Adrenal gland (tissue), 12 donors: ENCODE measurements around the gene COL18A1. TPM values are rescaled to one million over a fixed set of nuclear protein-coding genes. Genes with fewer than 3 reads are reported as not detected.

ENCODE experiments used
- DNase-seq, 7 donors: peaks; one replicate each; pipeline ENCODE4 v3.0.0-alpha.2; 2019 to 2020
- H3K27ac ChIP-seq, 5 donors: fragments of 200-600 bp; sonication (generic) in 4 of 5; 1 replicate in 3 of 5; 2 replicates in 2 of 5; pipeline versions ENCODE4 v1.5.1 to v1.8.0; 2016 to 2020; ENCODE audit warnings: mild to moderate bottlenecking in 1 of 5
- H3K27me3 ChIP-seq: fragments of 200-600 bp; 2 replicates; pipeline ENCODE4 v1.8.0; 2021
- H3K36me3 ChIP-seq, 2 donors: fragments of 200-600 bp; replicated peaks in 1 of 2; 1 replicate in 1 of 2; 2 replicates in 1 of 2; pipeline versions ENCODE4 v1.5.1 to v1.8.0; 2018 to 2022
- H3K4me1 ChIP-seq, 2 donors: fragments of 200-600 bp; replicated peaks in 1 of 2; 1 replicate in 1 of 2; 2 replicates in 1 of 2; pipeline versions ENCODE4 v1.5.1 to v1.8.0; 2018 to 2021
- H3K4me3 ChIP-seq, 4 donors: fragments of 200-600 bp; sonication (generic) in 3 of 4; one replicate each; pipeline ENCODE4 v1.5.1; 2016 to 2018
- H3K9me3 ChIP-seq, 3 donors: fragments of 200-600 bp; sonication (generic) in 1 of 3; replicated peaks in 1 of 3; 1 replicate in 2 of 3; 2 replicates in 1 of 3; pipeline versions ENCODE4 v1.5.1 to v1.8.0; 2016 to 2021
- CTCF ChIP-seq, 6 experiments: fragments of 450-650 bp in 4 of 6; fragments of 200-600 bp in 2 of 6; sonication (generic) in 1 of 6; IDR thresholded peaks; 1 replicate in 5 of 6; 2 replicates in 1 of 6; pipeline versions ENCODE4 v1.5.1 to v1.8.0; 2016 to 2021; ENCODE audit warnings: antibody characterized with exemption in 6 of 6, mild to moderate bottlenecking in 2 of 6, moderate library complexity in 1 of 6
- POLR2A ChIP-seq, 2 donors: fragments of 450-650 bp; IDR thresholded peaks; one replicate each; pipeline ENCODE4 v1.6.1; 2017; ENCODE audit warnings: antibody characterized with exemption in 2 of 2, mild to moderate bottlenecking in 2 of 2, moderate library complexity in 1 of 2
- WGBS, 4 donors: extraction: QIAGEN DNeasy Blood & Tissue Kit in 2 of 4; methylation state at CpG; one replicate each; pipeline versions ENCODE4 v1.1.5 to v1.1.7; 2013 to 2017; 5-methylcytosine and 5-hydroxymethylcytosine counted together
- intact Hi-C, 2 donors: fragments of 100-400 bp; cut with DNase I; formaldehyde crosslinking; loops; one replicate each; pipeline versions ENCODE4 v1.14.1 to v1.15.0; 2022 to 2023
- polyA plus RNA-seq, 3 donors: library from polyadenylated mRNA; stranded (reverse); fragments of 200-250 nt in 2 of 3; fragments of 350-450 nt in 1 of 3; fragmentation: Illumina TruSeq in 1 of 3; extraction: RNeasy Lipid Tissue Mini Kit (QIAGEN cat#74804) in 1 of 3; gene quantifications; one replicate each; pipeline ENCODE4 v1.2.3, GENCODE V29; 2013 to 2014
- total RNA-seq, 9 donors: library from RNA; depleted of rRNA in 4 of 9; stranded (reverse); fragments of >200 nt in 4 of 9; fragments of 120-200 nt in 1 of 9; fragmentation: NEBNext Ultra II Directional in 1 of 9; extraction: Animal tissue kit (Norgen Biotek cat#: 25700) in 1 of 9; gene quantifications; one replicate each; pipeline versions ENCODE4 v1.1.0 to v1.2.4, GENCODE V29; 2013 to 2023
- donor health status: healthy with polysubstance abuse.
- donor health status: Bipolar disorder and iron deficiency.
- donor health status: DM: yes; HTN: yes; CAD: no.
- donor health status: DM: no; HTN: no; CAD: no.
- donor health status: DM: no; HTN: no; CAD: no.
- donor health status: DM: yes; HTN: yes; CAD: no.

COL18A1 gene
- total and polyA plus RNA-seq, 12 donors: 10.9 to 244 (median 141) TPM

GRCh38 chr21:45531393-45532215 is 126.6 kb downstream of the COL18A1 start:
- H3K27me3 ChIP-seq: no peaks in the 10 kb centered on the region
- peaks cover 19 to 22% of the 10 kb centered on the region in 2 donors for H3K4me1 ChIP-seq
- H3K9me3 ChIP-seq: no peaks in the 10 kb centered on the region
- TF ChIP-seq CTCF (IDR thresholded peaks at IDR 0.05): no peak
- no peak for TF ChIP-seq POLR2A (IDR thresholded peaks at IDR 0.05)
- H3K4me3 ChIP-seq: no peak overlapping the region
- intact Hi-C loops: no loop called here
- no peak overlapping the region for H3K27ac ChIP-seq
- DNase-seq: peak in 4 of 7 donors; percentile 3 to 18 (median 12)
- WGBS, 4 donors: 95 to 98% (median 98%) methylated on average over 49 to 76 of the region's 76 CpGs
- H3K36me3 ChIP-seq: no peaks in the 10 kb centered on the region

- 53 to 68% (median 60%) methylated on average over 5 to 7 of the region's 7 CpGs for WGBS, 4 donors
- H3K27ac ChIP-seq: peak overlapping the region in 1 of 5 donors; percentile 79
- no peaks in the 10 kb centered on the region for H3K9me3 ChIP-seq
- no peak overlapping the region for H3K4me3 ChIP-seq
- intact Hi-C loops: no loop called here
- no peak for TF ChIP-seq POLR2A (IDR thresholded peaks at IDR 0.05)
- TF ChIP-seq CTCF (IDR thresholded peaks at IDR 0.05): no peak
- H3K4me1 ChIP-seq: peaks cover 19 to 22% of the 10 kb centered on the region in 2 donors
- no peaks in the 10 kb centered on the region for H3K36me3 ChIP-seq
- peak in 5 of 7 donors; percentile 9 to 24 (median 14) for DNase-seq
- H3K27me3 ChIP-seq: no peaks in the 10 kb centered on the region
Measured at GRCh38 chr21:45532826-45533360, 127.9 kb downstream of the COL18A1 start.

- TF ChIP-seq CTCF (IDR thresholded peaks at IDR 0.05) (no peak), POLR2A (IDR thresholded peaks at IDR 0.05) (no peak)
- Histone ChIP-seq H3K36me3 (no peaks in the 10 kb centered on the region), H3K4me3 (no peak overlapping the region), H3K9me3 (no peaks in the 10 kb centered on the region), H3K27ac (peak overlapping the region in 2 of 5 donors; percentile 12 to 79), H3K4me1 (peaks cover 19 to 22% of the 10 kb centered on the region in 2 donors), H3K27me3 (no peaks in the 10 kb centered on the region)
- WGBS, 4 donors: 60 to 67% (median 65%) methylated on average over 1 to 12 of the region's 12 CpGs; no CpG with 5 or more reads in 1 of the 4 donors
- intact Hi-C loops: no loop called here
- DNase-seq: peak; percentile 17 to 55 (median 43)
Measured at GRCh38 chr21:45533361-45533845, 128.4 kb downstream of the COL18A1 start.

- H3K27me3 ChIP-seq: no peaks in the 10 kb centered on the region
- H3K4me3 ChIP-seq: peak overlapping the region in 1 of 4 donors; percentile 23
- no peaks in the 10 kb centered on the region for H3K36me3 ChIP-seq
- intact Hi-C loops: no loop called here
- H3K27ac ChIP-seq: peak overlapping the region in 4 of 5 donors; percentile 12 to 79 (median 46)
- WGBS, 4 donors: 44 to 58% methylated on average over 20 of the region's 20 CpGs; no CpG with 5 or more reads in 2 of the 4 donors
- H3K9me3 ChIP-seq: no peaks in the 10 kb centered on the region
- H3K4me1 ChIP-seq: peaks cover 19 to 22% of the 10 kb centered on the region in 2 donors
- TF ChIP-seq CTCF (IDR thresholded peaks at IDR 0.05) (no peak), POLR2A (IDR thresholded peaks at IDR 0.05) (no peak)
- DNase-seq: peak; percentile 39 to 84 (median 70)
Measured at GRCh38 chr21:45533846-45534635, 129.1 kb downstream of the COL18A1 start.
